ENCODE results near the gene GALNT17.

The GALNT17 gene

GRCh38 chr7:71521506-71521905 is 389.6 kb downstream of the GALNT17 start:
- H3K4me3 ChIP-seq (ENCODE audit: control insufficient read depth, low read depth, low read length) = no peak overlapping the region
- no peak for TF ChIP-seq CTCF (IDR thresholded peaks at IDR 0.05; ENCODE audit: control insufficient read depth, insufficient read depth, low read depth, low read length, missing control alignments)
- DNase-seq (ENCODE audit: low read depth) = no peak

- no peak for TF ChIP-seq CTCF (IDR thresholded peaks at IDR 0.05; ENCODE audit: control insufficient read depth, insufficient read depth, low read depth, low read length, missing control alignments)
- no peak for DNase-seq (ENCODE audit: low read depth)
Observed at GRCh38 chr7:71526106-71526505, 394.2 kb downstream of the GALNT17 start.

GRCh38 chr7:71527213-71527612 is 395.3 kb downstream of the GALNT17 start:
- DNase-seq (ENCODE audit: low read depth) = no peak

More at GRCh38 chr7:71526106-71526505, 394.2 kb downstream of the GALNT17 start:
- no peak overlapping the region for H3K4me3 ChIP-seq (ENCODE audit: control insufficient read depth, low read depth, low read length)

GRCh38 chr7:71535616-71536015 is 403.7 kb downstream of the GALNT17 start:
- no peak for DNase-seq (ENCODE audit: low read depth)

More at GRCh38 chr7:71527213-71527612, 395.3 kb downstream of the GALNT17 start:
- H3K4me3 ChIP-seq (ENCODE audit: control insufficient read depth, low read depth, low read length) = no peak overlapping the region
- TF ChIP-seq CTCF (IDR thresholded peaks at IDR 0.05; ENCODE audit: control insufficient read depth, insufficient read depth, low read depth, low read length, missing control alignments) = no peak

GRCh38 chr7:71538210-71538609 is 406.3 kb downstream of the GALNT17 start:
- no peak for DNase-seq (ENCODE audit: low read depth)
- H3K4me3 ChIP-seq (ENCODE audit: control insufficient read depth, low read depth, low read length) = no peak overlapping the region
- TF ChIP-seq CTCF (IDR thresholded peaks at IDR 0.05; ENCODE audit: control insufficient read depth, insufficient read depth, low read depth, low read length, missing control alignments) = no peak

More at GRCh38 chr7:71535616-71536015, 403.7 kb downstream of the GALNT17 start:
- no peak overlapping the region for H3K4me3 ChIP-seq (ENCODE audit: control insufficient read depth, low read depth, low read length)
- TF ChIP-seq CTCF (IDR thresholded peaks at IDR 0.05; ENCODE audit: control insufficient read depth, insufficient read depth, low read depth, low read length, missing control alignments) = no peak

GRCh38 chr7:71539615-71540014 is 407.7 kb downstream of the GALNT17 start:
- H3K4me3 ChIP-seq (ENCODE audit: control insufficient read depth, low read depth, low read length) = no peak overlapping the region
- no peak for DNase-seq (ENCODE audit: low read depth)
- TF ChIP-seq CTCF (IDR thresholded peaks at IDR 0.05; ENCODE audit: control insufficient read depth, insufficient read depth, low read depth, low read length, missing control alignments) = no peak
